Measurements from ENCODE around the gene RBM20. TPM values are rescaled to one million over a fixed set of nuclear protein-coding genes. Genes with fewer than 3 reads are reported as not detected.

RBM20 gene
- total RNA-seq, 1 experiment from 2014 or later: 0.17 TPM

- Mint-ChIP-seq H3K9me3 (no peaks in the 10 kb centered on the region), H3K4me1 (0 out of 4 replicates have a peak, but pooled peaks cover 0 to 2% of the 10 kb centered on the region in 2 experiments), H3K4me3 (no peak overlapping the region), H3K27me3 (ENCODE audit: low read depth) (no peaks in the 10 kb centered on the region; the same call in 1 of the 2 replicates), H3K27ac (no peak overlapping the region), H3K36me3 (ENCODE audit: insufficient read depth in 1 of 3, low read depth in 3 of 3) (no peaks in the 10 kb centered on the region)
- Histone ChIP-seq H2BK5ac (ENCODE audit: insufficient read length, low read length) (no peak overlapping the region), H3K79me2 (ENCODE audit: insufficient read depth, low read length) (no peaks in the 10 kb centered on the region), H3K23me2 (ENCODE audit: insufficient read length, low read depth, low read length, poor library complexity, severe bottlenecking) (no peaks in the 10 kb centered on the region), H2BK12ac (ENCODE audit: insufficient read length, low read depth, low read length) (no peak overlapping the region), H2BK20ac (ENCODE audit: low read depth, low read length, poor library complexity, severe bottlenecking) (no peak overlapping the region), H3K4me1 (ENCODE audit: insufficient read depth, low read length) (peaks cover 2% of the 10 kb centered on the region; the same call in 1 of the 2 replicates), H3K9ac (ENCODE audit: extremely low read depth, insufficient read length, low read length) (no peak overlapping the region), H3K79me1 (ENCODE audit: insufficient read depth, low read depth, low read length, poor library complexity, severe bottlenecking) (no peaks in the 10 kb centered on the region), H4K5ac (ENCODE audit: insufficient read length, low read depth, low read length) (no peak overlapping the region), H2BK15ac (ENCODE audit: low read depth, low read length) (no peak overlapping the region), H2BK120ac (ENCODE audit: low read depth, low read length, poor library complexity, severe bottlenecking) (no peak overlapping the region), H3K23ac (ENCODE audit: insufficient read length, low read depth, low read length) (no peak overlapping the region), H4K20me1 (ENCODE audit: control insufficient read depth, insufficient read depth, insufficient read length) (no peaks in the 10 kb centered on the region), H3K9me3 (ENCODE audit: control insufficient read depth, low read depth, low read length) (no peaks in the 10 kb centered on the region), H2AFZ (ENCODE audit: low read length) (no peak overlapping the region), H3K18ac (ENCODE audit: insufficient read length, low read depth, low read length) (no peak overlapping the region), H3K27me3 (ENCODE audit: insufficient read depth, low read length) (no peaks in the 10 kb centered on the region), H3K56ac (ENCODE audit: insufficient read length, low read depth, low read length) (no peak overlapping the region), H3K27ac (ENCODE audit: insufficient read length, low read depth, low read length) (no peak overlapping the region), H4K91ac (ENCODE audit: insufficient read length, low read depth, low read length) (no peak overlapping the region), H2AK5ac (ENCODE audit: insufficient read length, low read length) (no peak overlapping the region), H3T11ph (ENCODE audit: low read length) (no peak overlapping the region), H3K4me2 (ENCODE audit: insufficient read depth, insufficient read length, low read length) (no peak overlapping the region), H3K14ac (ENCODE audit: insufficient read depth, low read length) (no peak overlapping the region), H3K4ac (ENCODE audit: low read depth, low read length) (no peak overlapping the region), H4K8ac (replicated peaks; ENCODE audit: insufficient read length, low read depth, low read length) (no peak overlapping the region)
- no peak for DNase-seq
- TF ChIP-seq CTCF (conservative IDR thresholded peaks at IDR 0.05): no peak
- no CpG with 5 or more reads among the region's 4 CpGs for WGBS (ENCODE audit: extremely low coverage, insufficient read length, low lambda C conversion rate)
Measured at GRCh38 chr10:110758898-110759297, 114.8 kb downstream of the RBM20 start.
